D341Med (cell line): ENCODE data around the gene ANKRD40.
"Not testable (repeated sequence)": the region's sequence is repeated elsewhere in the genome, so short reads cannot be mapped to it uniquely, and the experiment has no call there.

Experiments
- DNase-seq: peaks from one replicate; pipeline ENCODE4 v3.0.0; 2012; ENCODE audit warnings: low spot score

The ANKRD40 gene

DNA sequence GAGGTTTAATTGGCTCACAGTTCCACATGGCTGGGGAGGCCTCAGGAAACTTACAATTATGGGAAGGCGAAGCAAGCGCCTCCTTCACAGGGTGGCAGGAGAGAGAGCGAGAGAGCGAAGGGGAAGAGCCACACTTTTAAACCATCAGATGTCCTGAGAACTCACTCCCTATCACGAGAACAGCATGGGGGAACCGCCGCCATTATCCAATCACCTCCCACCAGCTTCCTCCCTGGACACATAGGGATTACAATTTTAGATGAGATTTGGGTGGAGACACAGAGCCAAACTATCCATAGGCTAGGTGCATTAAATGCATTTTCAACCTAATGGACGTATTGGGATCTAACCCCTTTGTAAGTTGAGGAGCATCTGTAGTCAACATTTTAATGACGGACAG is 4.9 kb upstream of the ANKRD40 start:
- no peak for DNase-seq

- no peak for DNase-seq
Observed at GRCh38 chr17:50710650-50711049, 2.9 kb upstream of the ANKRD40 start.

- DNase-seq: no peak
Observed at GRCh38 chr17:50710025-50710424, 2.3 kb upstream of the ANKRD40 start.

DNA sequence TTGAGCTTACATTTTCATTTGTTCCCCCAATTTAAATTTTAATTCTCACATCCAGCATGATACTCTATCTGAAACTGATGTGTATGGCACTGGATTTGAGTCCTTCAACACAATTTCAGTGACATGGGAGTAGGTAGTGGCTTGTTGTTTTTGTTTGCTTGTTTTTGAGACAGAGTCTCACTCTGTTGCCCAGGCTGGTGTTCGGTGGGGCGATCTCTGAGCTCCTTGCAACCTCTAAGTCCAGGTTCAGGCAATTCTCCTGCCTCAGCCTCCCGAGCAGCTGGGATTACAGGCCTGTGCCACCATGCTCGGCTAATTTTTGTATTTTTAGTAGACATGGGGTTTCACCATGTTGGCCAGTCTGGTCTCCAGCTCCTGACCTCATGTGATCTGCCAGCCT is 1.3 kb upstream of the ANKRD40 start:
- DNase-seq: not testable (repeated sequence)

DNA sequence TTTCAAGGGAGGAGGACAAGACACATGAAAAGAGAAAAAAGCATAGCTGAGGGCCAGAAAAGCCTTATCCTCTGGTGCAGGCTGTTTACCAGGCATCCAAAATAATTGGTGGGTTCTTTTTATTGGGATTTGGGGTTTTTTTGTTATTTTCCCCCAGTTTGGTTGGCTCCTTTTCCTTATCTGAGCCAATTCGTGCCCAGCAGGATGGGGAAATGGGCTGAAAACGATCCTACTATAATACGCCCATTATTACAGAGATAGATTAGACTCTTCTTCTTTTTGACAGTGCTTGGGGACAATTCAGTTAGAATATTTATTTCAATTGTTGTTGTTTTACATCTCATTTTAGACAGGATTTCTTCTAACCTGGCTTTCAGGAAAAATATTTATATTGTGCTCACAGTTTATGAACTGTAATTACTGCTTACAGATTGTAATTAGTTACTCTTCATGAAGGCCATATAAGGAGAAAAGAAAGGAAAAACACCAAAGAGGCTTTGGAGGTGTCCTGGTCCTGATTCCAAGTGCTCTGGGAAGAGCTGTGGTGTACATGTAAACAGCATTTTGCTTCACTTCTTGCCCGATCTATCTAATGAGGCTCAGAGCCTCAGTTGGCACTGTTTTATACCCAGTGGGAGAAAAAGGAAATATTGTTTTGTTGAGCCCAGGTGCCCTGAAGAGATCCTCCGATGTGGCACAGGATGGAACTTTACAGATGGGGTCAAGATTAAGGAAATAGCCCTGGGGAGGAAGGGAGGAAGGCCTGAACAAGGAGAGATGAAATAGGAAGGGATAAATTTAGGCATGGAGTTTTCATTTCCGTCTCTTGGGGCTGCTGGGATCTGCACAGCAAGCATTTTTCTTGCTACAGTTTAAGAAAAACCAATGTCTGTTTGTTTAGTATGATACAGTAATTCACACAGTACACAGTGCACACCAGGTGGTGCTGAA is 611 bp upstream of the ANKRD40 start:
- no peak for DNase-seq

DNA sequence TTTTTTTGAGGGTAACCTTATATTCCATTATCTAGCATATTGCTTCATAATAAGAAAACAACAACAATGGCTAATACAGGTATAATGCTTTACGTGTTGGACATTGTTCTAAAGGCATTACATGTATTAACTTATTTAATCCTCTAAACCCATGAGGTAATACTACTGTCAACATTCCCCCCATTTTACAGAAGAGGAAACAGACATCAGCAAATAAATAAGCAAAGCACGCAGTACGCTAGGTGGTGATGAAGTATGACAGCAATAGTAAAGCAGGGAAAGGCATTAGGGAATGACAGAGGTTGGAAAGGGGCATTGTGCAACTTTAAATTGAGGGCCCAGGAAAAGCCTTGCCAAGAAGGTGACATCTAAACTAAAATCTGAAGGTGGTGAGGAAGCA is 4.6 kb downstream of the ANKRD40 start:
- DNase-seq: no peak

DNA sequence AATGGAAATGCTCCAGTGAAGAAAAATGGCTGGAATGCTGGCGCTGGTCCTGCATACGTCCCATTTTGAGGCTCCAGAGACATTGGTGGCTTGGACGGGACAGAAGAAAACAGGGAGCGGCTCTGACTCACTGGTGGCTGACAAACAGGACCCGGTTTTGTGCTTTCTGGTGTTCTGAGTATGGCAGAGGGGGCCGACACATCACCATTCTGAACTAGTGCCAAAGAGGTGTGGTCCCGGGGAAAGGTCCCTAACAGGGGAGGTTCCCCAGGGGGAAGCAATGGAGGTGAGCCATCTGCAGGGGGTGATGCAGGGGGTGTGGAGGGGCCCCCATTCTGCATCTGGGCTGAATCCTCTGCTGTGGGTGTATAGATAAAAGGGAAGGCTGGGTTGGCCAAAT is 8.3 kb downstream of the ANKRD40 start:
- DNase-seq: no peak

GRCh38 chr17:50697663-50698272 is 9.9 kb downstream of the ANKRD40 start:
- DNase-seq: no peak

GRCh38 chr17:50697062-50697461 is 10.7 kb downstream of the ANKRD40 start:
- no peak for DNase-seq

- DNase-seq: no peak
Observed at GRCh38 chr17:50696365-50696879, 11.3 kb downstream of the ANKRD40 start.

GRCh38 chr17:50693036-50693682 is 14.6 kb downstream of the ANKRD40 start:
- no peak for DNase-seq

DNA sequence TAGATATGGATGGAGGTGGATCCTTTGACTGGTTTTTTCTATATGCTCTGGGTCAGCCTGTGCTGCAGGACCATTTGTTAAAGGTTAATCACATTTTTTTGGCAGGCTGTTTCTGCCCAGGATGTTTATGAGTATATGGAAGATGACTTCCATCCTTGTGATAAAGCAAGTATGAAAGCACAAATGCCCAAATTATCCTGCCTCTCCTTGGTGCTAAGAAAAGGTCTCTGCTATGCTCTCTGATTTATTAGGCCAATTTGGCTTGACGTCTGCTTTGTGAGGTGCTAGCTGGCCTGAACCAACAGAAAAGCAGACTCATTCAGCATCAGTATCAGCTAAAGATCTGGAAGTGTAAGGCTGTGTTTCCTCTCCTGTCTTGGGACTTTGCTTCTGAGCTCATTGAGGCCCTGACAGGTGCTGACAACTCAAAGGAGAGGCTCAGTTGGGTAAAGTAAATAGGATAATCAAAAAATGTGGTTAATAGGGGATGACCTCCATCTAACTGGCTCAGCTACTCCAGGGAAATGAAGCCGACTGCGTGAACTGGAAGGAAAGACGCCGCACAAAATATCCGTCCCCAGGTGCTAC is 15.2 kb downstream of the ANKRD40 start:
- no peak for DNase-seq

DNA sequence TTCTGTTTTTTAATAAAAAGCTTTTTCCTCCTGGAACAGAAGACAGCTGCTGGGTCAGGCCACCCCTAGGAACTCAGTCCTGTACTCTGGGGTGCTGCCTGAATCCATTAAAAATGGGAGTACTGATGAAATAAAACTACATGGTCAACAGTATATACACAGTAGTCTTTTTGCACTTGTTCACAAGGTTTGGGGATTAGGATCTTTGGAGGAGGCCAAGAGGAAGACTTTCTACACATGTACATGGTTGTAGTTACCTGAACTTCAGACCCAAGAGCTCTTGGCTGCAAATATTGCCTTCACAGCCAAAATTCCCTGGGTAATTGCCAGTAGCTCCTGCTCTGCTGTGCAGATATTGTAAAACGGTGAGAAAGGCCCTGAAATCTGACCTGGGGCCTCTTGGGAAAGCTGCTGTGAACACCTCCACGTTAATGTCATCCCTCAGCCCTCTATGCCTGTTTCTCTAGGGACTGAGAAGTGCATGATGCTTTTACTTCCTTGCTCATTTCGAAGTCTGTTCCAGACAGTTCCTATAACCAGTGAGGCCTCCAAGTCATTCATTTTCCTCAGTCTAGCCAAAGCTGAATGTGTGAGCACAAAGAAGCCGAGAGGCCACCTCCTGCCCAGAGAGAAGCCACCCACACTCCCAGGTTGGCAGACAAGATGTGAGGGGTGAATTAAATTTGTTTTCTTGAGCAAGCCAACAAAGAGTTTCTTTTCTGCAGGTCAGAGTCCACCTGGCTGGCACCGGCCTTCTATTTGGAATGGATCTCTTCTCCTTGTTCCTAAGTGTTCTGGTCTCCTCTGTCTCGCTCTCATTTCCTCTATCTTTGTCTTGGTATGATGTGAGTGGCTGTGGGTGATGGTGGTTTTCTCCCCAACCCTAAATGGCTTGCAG is 15.9 kb downstream of the ANKRD40 start:
- DNase-seq: no peak

- DNase-seq: no peak
Observed at GRCh38 chr17:50690887-50691549, 16.7 kb downstream of the ANKRD40 start.

GRCh38 chr17:50689956-50690886 is 17.5 kb downstream of the ANKRD40 start:
- peak; percentile 42 for DNase-seq

- no peak for DNase-seq
Observed at GRCh38 chr17:50689251-50689650, 18.5 kb downstream of the ANKRD40 start.

- DNase-seq: no peak
Observed at GRCh38 chr17:50688245-50688644, 19.5 kb downstream of the ANKRD40 start.

- peak; percentile 42 for DNase-seq
Observed at GRCh38 chr17:50687200-50688066, 20.3 kb downstream of the ANKRD40 start.
